Psoas muscle (tissue), 8 donors: ENCODE data around the gene FKRP. TPM values are rescaled to one million over a fixed set of nuclear protein-coding genes. Genes with fewer than 3 reads are reported as not detected.

Source experiments
- ATAC-seq, 4 donors: fragments of 200-7000 bp; cut with Tn5 transposase; one replicate each; pipeline ENCODE4 v1.9.1; 2020; ENCODE audit warnings: moderate library complexity in 3 of 4, mild to moderate bottlenecking in 2 of 4
- DNase-seq, 2 donors: peaks; one replicate each; pipeline ENCODE4 v3.0.0-alpha.2; 2020
- H3K27ac ChIP-seq: fragments of 200-600 bp; one replicate; pipeline ENCODE4 v1.8.0; 2022
- H3K27me3 ChIP-seq, 3 donors: fragments of 200-600 bp in 1 of 3; one replicate each; pipeline versions ENCODE4 v1.6.1 to v1.8.0; 2013 to 2022; ENCODE audit warnings: low read length in 2 of 3, mild to moderate bottlenecking in 2 of 3, moderate library complexity in 1 of 3; ENCODE audit not compliant: insufficient read depth in 3 of 3
- H3K36me3 ChIP-seq, 2 donors: fragments of 200-600 bp in 1 of 2; one replicate each; pipeline versions ENCODE4 v1.6.1 to v1.8.0; 2013 to 2022; ENCODE audit warnings: low read depth in 1 of 2, mild to moderate bottlenecking in 1 of 2, moderate library complexity in 1 of 2; ENCODE audit not compliant: insufficient read depth in 1 of 2
- H3K4me1 ChIP-seq: fragments of 200-600 bp; one replicate; pipeline ENCODE4 v1.8.0; 2022
- H3K4me3 ChIP-seq: fragments of 200-600 bp; one replicate; pipeline ENCODE4 v1.8.0; 2022; ENCODE audit warnings: mild to moderate bottlenecking
- H3K9me3 ChIP-seq: fragments of 200-600 bp; one replicate; pipeline ENCODE4 v1.8.0; 2022
- WGBS, 3 donors: extraction: QIAGEN DNeasy Blood & Tissue Kit; methylation state at CpG; one replicate each; pipeline versions ENCODE4 v1.1.6 to v1.1.7; 2013; 5-methylcytosine and 5-hydroxymethylcytosine counted together
- intact Hi-C, 2 donors: fragments of 100-400 bp; cut with DNase I; formaldehyde crosslinking; loops; one replicate each; pipeline versions ENCODE4 v1.11.0 to v1.14.2; 2022
- polyA plus RNA-seq, 3 donors: library from polyadenylated mRNA; stranded (reverse); fragments of 200-250 nt; gene quantifications; one replicate each; pipeline ENCODE4 v1.2.3, GENCODE V29; 2013
- total RNA-seq, 4 donors: library from RNA; stranded (reverse); fragmentation: NEBNext Ultra II Directional in 2 of 4; extraction: Animal tissue kit (Norgen Biotek cat#: 25700) in 2 of 4; gene quantifications; one replicate each; pipeline versions ENCODE4 v1.2.1 to v1.2.4, GENCODE V29; 2021 to 2023
- TF ChIP-seq, protein P1 (sequence below): fragments of 200-600 bp; IDR thresholded peaks from one replicate; pipeline ENCODE4 v1.8.0; 2022; ENCODE audit warnings: antibody characterized with exemption
- donor health status: healthy with polysubstance abuse.
- donor health status: DM: no; HTN: no; CAD: no; lungs with moderate emphysema.
- donor health status: Bipolar disorder and iron deficiency.
- donor health status: healthy.
- donor health status: DM: yes; HTN: yes; CAD: no.
- donor health status: DM: no; HTN: no; CAD: no.
- donor health status: DM: no; HTN: no; CAD: no.
- donor health status: DM: yes; HTN: yes; CAD: no.

The FKRP gene
- total and polyA plus RNA-seq, 7 donors, result 11.6 to 24.5 (median 15.0) TPM

- peaks cover 0 to 98% of the 10 kb centered on the region in 2 donors for H3K36me3 ChIP-seq
- intact Hi-C loops, result no loop called here
- no peak overlapping the region for H3K27ac ChIP-seq
- ATAC-seq (no peak), DNase-seq (peak in 1 of 2 donors; percentile 44)
- H3K9me3 ChIP-seq, result no peaks in the 10 kb centered on the region
- no peaks in the 10 kb centered on the region for H3K27me3 ChIP-seq
- H3K4me1 ChIP-seq, result no peaks in the 10 kb centered on the region
- no peak overlapping the region for H3K4me3 ChIP-seq
- TF ChIP-seq, protein P1, sequence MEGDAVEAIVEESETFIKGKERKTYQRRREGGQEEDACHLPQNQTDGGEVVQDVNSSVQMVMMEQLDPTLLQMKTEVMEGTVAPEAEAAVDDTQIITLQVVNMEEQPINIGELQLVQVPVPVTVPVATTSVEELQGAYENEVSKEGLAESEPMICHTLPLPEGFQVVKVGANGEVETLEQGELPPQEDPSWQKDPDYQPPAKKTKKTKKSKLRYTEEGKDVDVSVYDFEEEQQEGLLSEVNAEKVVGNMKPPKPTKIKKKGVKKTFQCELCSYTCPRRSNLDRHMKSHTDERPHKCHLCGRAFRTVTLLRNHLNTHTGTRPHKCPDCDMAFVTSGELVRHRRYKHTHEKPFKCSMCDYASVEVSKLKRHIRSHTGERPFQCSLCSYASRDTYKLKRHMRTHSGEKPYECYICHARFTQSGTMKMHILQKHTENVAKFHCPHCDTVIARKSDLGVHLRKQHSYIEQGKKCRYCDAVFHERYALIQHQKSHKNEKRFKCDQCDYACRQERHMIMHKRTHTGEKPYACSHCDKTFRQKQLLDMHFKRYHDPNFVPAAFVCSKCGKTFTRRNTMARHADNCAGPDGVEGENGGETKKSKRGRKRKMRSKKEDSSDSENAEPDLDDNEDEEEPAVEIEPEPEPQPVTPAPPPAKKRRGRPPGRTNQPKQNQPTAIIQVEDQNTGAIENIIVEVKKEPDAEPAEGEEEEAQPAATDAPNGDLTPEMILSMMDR, result no peak
- 88 to 91% (median 90%) methylated on average over 27 to 28 of the region's 28 CpGs for WGBS, 3 donors
Observed at GRCh38 chr19:46732172-46732938, 13.5 kb upstream of the FKRP start.

GRCh38 chr19:46732966-46733689 is 12.7 kb upstream of the FKRP start:
- Histone ChIP-seq H3K27me3 (no peaks in the 10 kb centered on the region), H3K4me3 (no peak overlapping the region), H3K9me3 (no peaks in the 10 kb centered on the region), H3K4me1 (peaks cover 6% of the 10 kb centered on the region), H3K36me3 (peaks cover 0 to 98% of the 10 kb centered on the region in 2 donors), H3K27ac (no peak overlapping the region)
- TF ChIP-seq, protein P1, result no peak
- WGBS, 3 donors, result 85 to 91% (median 87%) methylated on average over 23 of the region's 23 CpGs
- ATAC-seq (no peak), DNase-seq (peak in 1 of 2 donors; percentile 60)
- intact Hi-C loops, result no loop called here

DNA sequence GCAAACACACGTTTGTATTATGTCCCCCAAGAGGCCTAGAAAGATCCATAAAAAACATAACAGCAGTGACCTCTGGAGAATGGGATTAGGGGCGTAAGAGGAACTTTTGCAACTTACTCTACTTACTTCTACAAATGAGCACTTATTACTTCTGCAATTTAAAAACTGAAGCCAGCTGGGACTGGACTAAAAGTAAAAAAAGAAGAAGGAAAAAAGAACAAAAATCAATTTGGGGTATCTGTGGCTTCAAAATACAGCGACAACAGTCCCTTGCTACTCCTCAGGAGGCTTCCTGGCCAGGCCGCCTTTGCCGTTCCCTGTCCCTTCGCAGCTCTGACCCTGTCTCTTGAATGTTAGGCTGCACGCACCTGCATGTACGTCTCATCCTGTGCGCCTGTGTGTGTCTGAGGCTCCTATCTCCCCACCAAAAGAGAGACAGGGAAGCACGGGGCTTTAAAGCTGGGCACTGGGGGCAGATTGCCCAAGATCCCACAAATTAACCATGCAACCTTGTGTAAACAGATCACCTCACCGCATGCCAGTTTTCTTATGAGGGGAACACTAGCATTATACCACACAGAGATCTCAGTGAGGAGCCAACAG is 12.1 kb upstream of the FKRP start:
- Histone ChIP-seq H3K4me1 (peaks cover 12% of the 10 kb centered on the region), H3K36me3 (peaks cover 0 to 97% of the 10 kb centered on the region in 2 donors), H3K9me3 (no peaks in the 10 kb centered on the region), H3K27me3 (no peaks in the 10 kb centered on the region), H3K4me3 (no peak overlapping the region), H3K27ac (no peak overlapping the region)
- intact Hi-C loops, result no loop called here
- DNase-seq, result no peak
- 83 to 89% (median 83%) methylated on average over 11 of the region's 11 CpGs for WGBS, 3 donors
- TF ChIP-seq, protein P1, result no peak
- ATAC-seq, result no peak

DNA sequence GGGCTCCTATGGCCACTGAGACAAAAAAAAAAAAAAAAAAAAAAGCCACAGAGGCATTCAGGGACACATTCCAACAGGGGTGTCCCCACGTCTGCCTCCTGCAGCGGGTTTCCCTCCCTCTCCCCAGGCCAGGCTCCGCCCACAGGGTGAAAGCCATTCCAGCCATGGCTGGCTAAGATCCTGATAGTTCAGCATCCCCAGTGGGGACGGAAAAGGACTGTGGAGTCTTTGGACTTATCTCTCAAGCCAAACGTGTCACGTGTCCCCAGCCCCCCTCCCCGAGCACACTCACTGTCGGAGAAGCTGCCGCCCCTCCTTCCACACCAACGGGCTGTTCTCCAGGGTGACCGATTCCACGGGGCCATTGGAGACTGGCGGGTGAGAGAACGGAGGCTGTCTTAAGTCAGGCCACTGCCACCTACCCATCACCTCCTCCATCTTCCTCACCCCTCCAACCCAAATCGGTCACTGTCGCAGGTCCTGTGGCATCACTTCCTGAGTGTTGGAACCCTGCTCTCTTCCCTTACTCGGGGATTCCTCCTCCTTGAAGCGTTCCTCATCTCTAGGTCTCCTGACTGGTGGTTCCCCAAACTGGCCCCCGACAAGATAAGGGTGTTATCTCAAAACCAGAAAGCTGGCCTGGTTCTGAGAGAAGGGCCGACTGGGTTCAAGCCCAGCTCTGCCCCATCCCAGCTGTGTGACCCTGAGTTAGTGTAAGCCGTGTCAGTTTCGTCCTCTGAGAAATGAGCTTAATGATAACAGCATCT is 9.1 kb upstream of the FKRP start:
- Histone ChIP-seq H3K4me1 (peaks cover 34% of the 10 kb centered on the region), H3K36me3 (peaks cover 0 to 68% of the 10 kb centered on the region in 2 donors), H3K4me3 (no peak overlapping the region), H3K27me3 (no peaks in the 10 kb centered on the region), H3K9me3 (no peaks in the 10 kb centered on the region), H3K27ac (no peak overlapping the region)
- peak in 1 of 2 donors; percentile 66 for DNase-seq
- intact Hi-C loops, result no loop called here
- WGBS, 3 donors, result 43 to 61% (median 44%) methylated on average over 22 of the region's 22 CpGs
- TF ChIP-seq, protein P1, result no peak
- ATAC-seq, result no peak
